Fibroblast of lung (primary cell): ENCODE data around the gene COL18A1. TPM values are rescaled to one million over a fixed set of nuclear protein-coding genes. Genes with fewer than 3 reads are reported as not detected.
"Not testable (repeated sequence)": the region's sequence is repeated elsewhere in the genome, so short reads cannot be mapped to it uniquely, and the experiment has no call there.

ENCODE experiments used
- DNase-seq, 2 donors: peaks; one replicate each; pipeline versions ENCODE4 v3.0.0 to v3.0.0-alpha.2; 2010; ENCODE audit warnings: low read depth in 2 of 2
- H2AFZ ChIP-seq: 2 replicates; pipeline ENCODE4 v1.5.1; 2012; ENCODE audit warnings: low read length, control low read depth, inconsistent platforms
- H3K27ac ChIP-seq: 2 replicates; pipeline ENCODE4 v1.5.1; 2011; ENCODE audit warnings: low read length, control low read depth; ENCODE audit not compliant: insufficient read depth
- H3K27me3 ChIP-seq: 2 replicates; pipeline ENCODE4 v1.5.1; 2011; ENCODE audit warnings: mild to moderate bottlenecking, low read length; ENCODE audit not compliant: control insufficient read depth, insufficient read depth
- H3K36me3 ChIP-seq: 2 replicates; pipeline ENCODE4 v1.5.1; 2011; ENCODE audit warnings: low read length; ENCODE audit not compliant: control insufficient read depth, insufficient read depth
- H3K4me1 ChIP-seq: 2 replicates; pipeline ENCODE4 v1.5.1; 2011; ENCODE audit warnings: low read length; ENCODE audit not compliant: control insufficient read depth, insufficient read depth; ENCODE audit errors: extremely low read depth
- H3K4me2 ChIP-seq: 2 replicates; pipeline ENCODE4 v1.5.1; 2011; ENCODE audit warnings: low read length, control low read depth; ENCODE audit not compliant: insufficient read depth; ENCODE audit errors: extremely low read depth
- H3K4me3 ChIP-seq, 4 experiments: fragments of 200-600 bp in 1 of 4; sonication (generic) in 1 of 4; replicated peaks in 1 of 4; 2 replicates each; pipeline ENCODE4 v1.5.1; 2011 to 2016; ENCODE audit warnings: low read length in 4 of 4, low read depth in 3 of 4, mild to moderate bottlenecking in 3 of 4, control low read depth in 2 of 4, inconsistent platforms in 1 of 4, mixed read lengths in 1 of 4; ENCODE audit not compliant: insufficient read depth in 1 of 4; ENCODE audit errors: control extremely low read depth in 1 of 4
- H3K79me2 ChIP-seq: 2 replicates; pipeline ENCODE4 v1.5.1; 2012; ENCODE audit warnings: mild to moderate bottlenecking, low read length, inconsistent platforms; ENCODE audit not compliant: control insufficient read depth, insufficient read depth
- H3K9ac ChIP-seq: 2 replicates; pipeline ENCODE4 v1.5.1; 2011; ENCODE audit warnings: mild to moderate bottlenecking, low read length, control low read depth; ENCODE audit not compliant: insufficient read depth
- H3K9me3 ChIP-seq: 2 replicates; pipeline ENCODE4 v1.5.1; 2012; ENCODE audit warnings: low read depth, low read length; ENCODE audit not compliant: control insufficient read depth, insufficient read depth
- H4K20me1 ChIP-seq: 2 replicates; pipeline ENCODE4 v1.5.1; 2011; ENCODE audit warnings: low read length; ENCODE audit not compliant: control insufficient read depth, insufficient read depth; ENCODE audit errors: extremely low read depth
- CTCF ChIP-seq, 2 donors: IDR thresholded peaks in 1 of 2; conservative IDR thresholded peaks in 1 of 2; 1 replicate in 1 of 2; 2 replicates in 1 of 2; pipeline ENCODE4 v1.5.1; 2011 to 2012; ENCODE audit warnings: low read length in 2 of 2, control low read depth in 1 of 2, inconsistent platforms in 1 of 2, low read depth in 1 of 2, mild to moderate bottlenecking in 1 of 2
- EZH2 ChIP-seq: IDR thresholded peaks from 2 replicates; pipeline ENCODE4 v1.5.1; 2012; ENCODE audit warnings: low read length, control low read depth, mild to moderate bottlenecking; ENCODE audit errors: missing control alignments
- polyA plus RNA-seq, 2 donors: library from polyadenylated mRNA; depleted of rRNA in 1 of 2; stranded (reverse) in 1 of 2; unstranded in 1 of 2; fragments of >200 nt; gene quantifications; 2 replicates each; pipeline ENCODE4 v1.2.1, GENCODE V29; 2011 to 2012; ENCODE audit warnings: missing spikeins in 1 of 2
- total RNA-seq: library from RNA; depleted of rRNA; stranded (reverse); fragments of >200 nt; gene quantifications from 2 replicates; pipeline ENCODE4 v1.2.1, GENCODE V29; 2014

COL18A1 gene
- total and polyA plus RNA-seq, 2 donors (not counting 1 experiment from before 2014, with no cell fraction given), result 24.3 to 38.8 TPM

- Histone ChIP-seq H3K4me3 (no peak overlapping the region), H2AFZ (no peak overlapping the region), H3K27me3 (no peaks in the 10 kb centered on the region), H3K27ac (no peak overlapping the region), H3K9ac (no peak overlapping the region), H3K4me1 (no peaks in the 10 kb centered on the region), H3K79me2 (no peaks in the 10 kb centered on the region), H3K9me3 (no peaks in the 10 kb centered on the region), H4K20me1 (no peaks in the 10 kb centered on the region), H3K36me3 (peaks cover 3% of the 10 kb centered on the region), H3K4me2 (no peak overlapping the region)
- DNase-seq, result no peak
- TF ChIP-seq EZH2 (no peak), CTCF (conservative IDR thresholded peaks at IDR 0.05 in 1 of 2, IDR thresholded peaks at IDR 0.05 in 1 of 2; ENCODE audit: low read depth in 1 of 2, low read length in 2 of 2) (no peak)
Measured at GRCh38 chr21:45502006-45502345, 97.0 kb downstream of the COL18A1 start.

- no peak overlapping the region for H3K9ac ChIP-seq
- no peaks in the 10 kb centered on the region for H3K4me1 ChIP-seq
- H3K79me2 ChIP-seq, result no peaks in the 10 kb centered on the region
- H2AFZ ChIP-seq, result no peak overlapping the region
- no peak overlapping the region for H3K4me3 ChIP-seq
- no peaks in the 10 kb centered on the region for H3K9me3 ChIP-seq
- no peak for TF ChIP-seq CTCF (conservative IDR thresholded peaks at IDR 0.05 in 1 of 2, IDR thresholded peaks at IDR 0.05 in 1 of 2; ENCODE audit: low read depth in 1 of 2, low read length in 2 of 2)
- TF ChIP-seq EZH2, result no peak
- no peak overlapping the region for H3K4me2 ChIP-seq
- no peaks in the 10 kb centered on the region for H3K27me3 ChIP-seq
- H3K27ac ChIP-seq, result no peak overlapping the region
- no peaks in the 10 kb centered on the region for H3K36me3 ChIP-seq
- no peak for DNase-seq
- no peaks in the 10 kb centered on the region for H4K20me1 ChIP-seq
Measured at GRCh38 chr21:45502600-45502999, 97.6 kb downstream of the COL18A1 start.

GRCh38 chr21:45503226-45503625, 98.3 kb downstream of the COL18A1 start:
- not testable (repeated sequence) for H3K79me2 ChIP-seq, DNase-seq, H3K4me3 ChIP-seq, H2AFZ ChIP-seq, H3K4me2 ChIP-seq, H3K27me3 ChIP-seq, H4K20me1 ChIP-seq, H3K36me3 ChIP-seq, H3K9me3 ChIP-seq, H3K9ac ChIP-seq, H3K27ac ChIP-seq, H3K4me1 ChIP-seq
